Measurements from ENCODE around the gene DHRS7B.

- no peak for TF ChIP-seq POLR2A (IDR thresholded peaks at IDR 0.05)
- TF ChIP-seq, protein P1, sequence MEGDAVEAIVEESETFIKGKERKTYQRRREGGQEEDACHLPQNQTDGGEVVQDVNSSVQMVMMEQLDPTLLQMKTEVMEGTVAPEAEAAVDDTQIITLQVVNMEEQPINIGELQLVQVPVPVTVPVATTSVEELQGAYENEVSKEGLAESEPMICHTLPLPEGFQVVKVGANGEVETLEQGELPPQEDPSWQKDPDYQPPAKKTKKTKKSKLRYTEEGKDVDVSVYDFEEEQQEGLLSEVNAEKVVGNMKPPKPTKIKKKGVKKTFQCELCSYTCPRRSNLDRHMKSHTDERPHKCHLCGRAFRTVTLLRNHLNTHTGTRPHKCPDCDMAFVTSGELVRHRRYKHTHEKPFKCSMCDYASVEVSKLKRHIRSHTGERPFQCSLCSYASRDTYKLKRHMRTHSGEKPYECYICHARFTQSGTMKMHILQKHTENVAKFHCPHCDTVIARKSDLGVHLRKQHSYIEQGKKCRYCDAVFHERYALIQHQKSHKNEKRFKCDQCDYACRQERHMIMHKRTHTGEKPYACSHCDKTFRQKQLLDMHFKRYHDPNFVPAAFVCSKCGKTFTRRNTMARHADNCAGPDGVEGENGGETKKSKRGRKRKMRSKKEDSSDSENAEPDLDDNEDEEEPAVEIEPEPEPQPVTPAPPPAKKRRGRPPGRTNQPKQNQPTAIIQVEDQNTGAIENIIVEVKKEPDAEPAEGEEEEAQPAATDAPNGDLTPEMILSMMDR (IDR thresholded peaks at IDR 0.05), result no peak
Measured at GRCh38 chr17:21171309-21171922, 44.7 kb downstream of the DHRS7B start.

All from suprapubic skin (tissue), 3 donors.